Measurements from ENCODE around the gene VPS11. TPM values are rescaled to one million over a fixed set of nuclear protein-coding genes. Genes with fewer than 3 reads are reported as not detected.

VPS11 gene
- total and polyA plus RNA-seq, 2 donors from 2014 or later, result 40.0 to 40.8 TPM

DNA sequence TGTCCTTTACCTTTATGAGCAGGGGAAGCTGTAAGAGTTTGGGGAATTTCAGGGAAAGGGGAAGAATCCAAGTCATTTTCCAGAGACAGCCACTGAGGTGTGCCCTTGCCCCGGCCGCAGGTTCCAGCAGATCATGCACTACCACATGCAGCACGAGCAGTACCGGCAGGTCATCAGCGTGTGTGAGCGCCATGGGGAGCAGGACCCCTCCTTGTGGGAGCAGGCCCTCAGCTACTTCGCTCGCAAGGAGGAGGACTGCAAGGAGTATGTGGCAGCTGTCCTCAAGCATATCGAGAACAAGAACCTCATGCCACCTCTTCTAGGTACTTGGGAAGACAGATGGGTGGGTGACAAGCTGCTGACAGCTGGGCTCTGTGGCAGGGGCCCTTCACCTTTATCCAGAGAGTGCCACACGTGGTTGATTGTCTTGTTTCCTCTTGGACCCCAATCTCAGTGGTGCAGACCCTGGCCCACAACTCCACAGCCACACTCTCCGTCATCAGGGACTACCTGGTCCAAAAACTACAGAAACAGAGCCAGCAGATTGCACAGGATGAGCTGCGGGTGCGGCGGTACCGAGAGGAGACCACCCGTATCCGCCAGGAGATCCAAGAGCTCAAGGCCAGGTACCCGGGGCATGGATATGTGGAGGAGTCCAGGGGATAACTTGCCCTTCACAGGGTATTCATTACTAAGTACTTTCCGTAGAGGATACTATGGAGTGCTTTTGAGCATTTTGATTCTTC is 11.2 kb downstream of the VPS11 start:
- TF ChIP-seq, protein P1, sequence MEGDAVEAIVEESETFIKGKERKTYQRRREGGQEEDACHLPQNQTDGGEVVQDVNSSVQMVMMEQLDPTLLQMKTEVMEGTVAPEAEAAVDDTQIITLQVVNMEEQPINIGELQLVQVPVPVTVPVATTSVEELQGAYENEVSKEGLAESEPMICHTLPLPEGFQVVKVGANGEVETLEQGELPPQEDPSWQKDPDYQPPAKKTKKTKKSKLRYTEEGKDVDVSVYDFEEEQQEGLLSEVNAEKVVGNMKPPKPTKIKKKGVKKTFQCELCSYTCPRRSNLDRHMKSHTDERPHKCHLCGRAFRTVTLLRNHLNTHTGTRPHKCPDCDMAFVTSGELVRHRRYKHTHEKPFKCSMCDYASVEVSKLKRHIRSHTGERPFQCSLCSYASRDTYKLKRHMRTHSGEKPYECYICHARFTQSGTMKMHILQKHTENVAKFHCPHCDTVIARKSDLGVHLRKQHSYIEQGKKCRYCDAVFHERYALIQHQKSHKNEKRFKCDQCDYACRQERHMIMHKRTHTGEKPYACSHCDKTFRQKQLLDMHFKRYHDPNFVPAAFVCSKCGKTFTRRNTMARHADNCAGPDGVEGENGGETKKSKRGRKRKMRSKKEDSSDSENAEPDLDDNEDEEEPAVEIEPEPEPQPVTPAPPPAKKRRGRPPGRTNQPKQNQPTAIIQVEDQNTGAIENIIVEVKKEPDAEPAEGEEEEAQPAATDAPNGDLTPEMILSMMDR (IDR thresholded peaks at IDR 0.05; ENCODE audit: borderline replicate concordance, extremely low read depth, insufficient read depth), result no peak
- DNase-seq (peak in 1 of 5 donors; percentile 65), FAIRE-seq (no peak)
- H3K9ac ChIP-seq (ENCODE audit: low read length in 3 of 3), result no peak overlapping the region
- peaks cover 2 to 59% (median 43%) of the 10 kb centered on the region in 3 donors for H3K36me3 ChIP-seq (ENCODE audit: control insufficient read depth in 2 of 3, insufficient read depth in 3 of 3, low read length in 3 of 3)
- no peak overlapping the region for H3K27ac ChIP-seq (ENCODE audit: low read depth in 2 of 2, low read length in 2 of 2)
- H3K4me3 ChIP-seq (ENCODE audit: low read length in 3 of 3), result no peak overlapping the region
- no peaks in the 10 kb centered on the region for H3K9me3 ChIP-seq (ENCODE audit: control insufficient read depth in 2 of 3, insufficient read depth in 1 of 3, low read length in 3 of 3)
- intact Hi-C loops (cut with DNase I), result no loop called here
- H3K4me1 ChIP-seq (ENCODE audit: control insufficient read depth in 2 of 3, insufficient read depth in 2 of 3, low read depth in 1 of 3, low read length in 3 of 3), result no peaks in the 10 kb centered on the region
- H3K27me3 ChIP-seq (ENCODE audit: control insufficient read depth, insufficient read depth, low read length), result no peaks in the 10 kb centered on the region

DNA sequence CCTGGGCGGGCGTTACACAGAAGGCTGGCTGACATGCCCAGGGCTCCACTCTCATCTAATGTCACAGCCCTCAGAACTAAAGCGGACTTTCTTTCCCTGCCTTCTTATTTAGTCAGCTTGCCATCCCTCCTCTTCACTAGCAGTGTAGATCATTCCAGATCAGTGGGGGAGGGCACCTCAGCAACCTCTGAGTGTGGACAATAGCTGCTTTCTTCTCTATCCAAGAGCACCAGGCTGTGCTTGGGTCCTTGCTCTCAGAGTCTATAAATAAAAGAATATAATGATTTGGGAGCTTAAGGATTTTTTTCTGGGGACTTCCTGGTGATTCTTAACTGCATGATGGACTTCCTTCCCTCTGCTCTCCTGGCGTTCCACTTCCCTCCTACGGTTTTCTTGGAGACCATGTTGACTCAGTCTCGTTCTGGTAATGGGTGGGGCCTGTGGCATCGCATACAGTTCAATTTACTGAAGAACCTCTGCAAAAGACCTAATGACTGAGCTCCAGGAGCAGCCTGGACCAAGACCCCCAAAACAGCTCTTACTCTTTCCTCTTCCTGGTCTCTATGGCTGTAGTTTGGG is 14.2 kb downstream of the VPS11 start:
- no peak for FAIRE-seq
- H3K4me1 ChIP-seq (ENCODE audit: control insufficient read depth in 2 of 3, insufficient read depth in 2 of 3, low read depth in 1 of 3, low read length in 3 of 3), result peaks cover 0 to 10% (median 3%) of the 10 kb centered on the region in 3 donors
- no peaks in the 10 kb centered on the region for H3K27me3 ChIP-seq (ENCODE audit: control insufficient read depth, insufficient read depth, low read length)
- no peak for DNase-seq
- TF ChIP-seq, protein P1 (IDR thresholded peaks at IDR 0.05; ENCODE audit: borderline replicate concordance, extremely low read depth, insufficient read depth), result no peak
- H3K9ac ChIP-seq (ENCODE audit: low read length in 3 of 3), result no peak overlapping the region
- H3K27ac ChIP-seq (ENCODE audit: low read depth in 2 of 2, low read length in 2 of 2), result no peak overlapping the region
- H3K9me3 ChIP-seq (ENCODE audit: control insufficient read depth in 2 of 3, insufficient read depth in 1 of 3, low read length in 3 of 3), result no peaks in the 10 kb centered on the region
- no peak overlapping the region for H3K4me3 ChIP-seq (ENCODE audit: low read length in 3 of 3)
- peaks cover 2 to 49% (median 38%) of the 10 kb centered on the region in 3 donors for H3K36me3 ChIP-seq (ENCODE audit: control insufficient read depth in 2 of 3, insufficient read depth in 3 of 3, low read length in 3 of 3)
- intact Hi-C loops (cut with DNase I), result no loop called here

DNA sequence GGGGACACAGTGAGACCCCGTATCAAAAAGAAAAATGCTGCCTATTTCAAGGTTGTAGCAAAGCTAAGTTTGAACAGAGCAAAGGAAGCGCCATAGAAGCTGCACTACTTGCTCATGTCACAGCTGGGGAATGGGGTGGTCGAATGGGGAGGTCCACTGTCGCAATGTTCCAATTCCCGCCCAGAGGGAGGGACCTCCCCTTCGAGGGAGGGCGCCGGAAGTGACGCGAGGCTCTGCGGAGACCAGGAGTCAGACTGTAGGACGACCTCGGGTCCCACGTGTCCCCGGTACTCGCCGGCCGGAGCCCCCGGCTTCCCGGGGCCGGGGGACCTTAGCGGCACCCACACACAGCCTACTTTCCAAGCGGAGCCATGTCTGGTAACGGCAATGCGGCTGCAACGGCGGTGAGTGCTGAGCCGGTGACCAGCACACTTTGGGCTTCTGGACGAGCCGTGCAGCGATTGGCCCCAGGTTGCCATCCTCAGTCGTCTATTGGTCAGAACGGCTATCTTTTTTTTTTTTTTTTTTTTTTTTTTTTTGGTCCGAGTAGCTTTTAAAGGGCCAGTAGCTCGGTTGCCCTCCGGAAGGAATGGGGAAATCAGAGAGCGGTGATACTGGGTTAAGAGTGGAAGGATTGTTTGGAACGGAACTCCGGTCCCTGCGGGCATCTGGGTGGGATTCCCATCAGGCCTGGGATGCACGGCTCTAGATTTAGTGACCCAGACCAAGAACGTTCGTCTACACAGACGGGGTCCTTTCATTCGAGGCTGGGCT is 17.2 kb downstream of the VPS11 start, which contains the start of gene HMBS:
HMBS (plus strand) TSS at position 219 of the 774 bp plus-strand sequence; CDS start at position 372, 153 bp downstream.
- no peaks in the 10 kb centered on the region for H3K27me3 ChIP-seq (ENCODE audit: control insufficient read depth, insufficient read depth, low read length)
- DNase-seq, result peak; percentile 95 to 98 (median 97)
- TF ChIP-seq, protein P1 (IDR thresholded peaks at IDR 0.05; ENCODE audit: borderline replicate concordance, extremely low read depth, insufficient read depth), result peak; percentile 8
- H3K4me1 ChIP-seq (ENCODE audit: control insufficient read depth in 2 of 3, insufficient read depth in 2 of 3, low read depth in 1 of 3, low read length in 3 of 3), result peaks cover 0 to 10% (median 3%) of the 10 kb centered on the region in 3 donors
- peak within 1 kb of the TSS; percentile 86 to 90 for H3K27ac ChIP-seq (ENCODE audit: low read depth in 2 of 2, low read length in 2 of 2)
- peak within 1 kb of the TSS; percentile 85 to 93 (median 86) for H3K9ac ChIP-seq (ENCODE audit: low read length in 3 of 3)
- intact Hi-C loops (cut with DNase I), result no loop called here
- no peaks in the 10 kb centered on the region for H3K9me3 ChIP-seq (ENCODE audit: control insufficient read depth in 2 of 3, insufficient read depth in 1 of 3, low read length in 3 of 3)
- peaks cover 0 to 18% (median 15%) of the 10 kb centered on the region in 3 donors for H3K36me3 ChIP-seq (ENCODE audit: control insufficient read depth in 2 of 3, insufficient read depth in 3 of 3, low read length in 3 of 3)
- peak; percentile 51 for FAIRE-seq
- H3K4me3 ChIP-seq (ENCODE audit: low read length in 3 of 3), result peak within 1 kb of the TSS; percentile 90 to 95 (median 91)

All from kidney (tissue), 14 donors.